GM18498 (cell line): Measurements from ENCODE around the gene DOC2A.

Source experiments
- ATAC-seq: cut with Tn5 transposase; IDR thresholded peaks from one replicate; pipeline ENCODE4 v1.9.1; 2021; ENCODE audit warnings: mild to moderate bottlenecking, moderate library complexity; ENCODE audit not compliant: unreplicated experiment

The DOC2A gene

GRCh38 chr16:30005341-30006094 lies 5.3 kb downstream of the DOC2A start:
- ATAC-seq, result no peak

- ATAC-seq, result no peak
Observed at GRCh38 chr16:30004811-30005242, 6.0 kb downstream of the DOC2A start.

GRCh38 chr16:30004424-30004776 lies 6.4 kb downstream of the DOC2A start:
- no peak for ATAC-seq

GRCh38 chr16:30003670-30004423 lies 7.0 kb downstream of the DOC2A start:
- no peak for ATAC-seq

GRCh38 chr16:30002614-30003346 lies 8.0 kb downstream of the DOC2A start:
- no peak for ATAC-seq

- no peak for ATAC-seq
Observed at GRCh38 chr16:30000735-30001631, 9.8 kb downstream of the DOC2A start.

- no peak for ATAC-seq
Observed at GRCh38 chr16:29999605-30000004, 11.2 kb downstream of the DOC2A start.

- no peak for ATAC-seq
Observed at GRCh38 chr16:29996766-29997250, 14.0 kb downstream of the DOC2A start.

- peak; percentile 91 for ATAC-seq
Observed at GRCh38 chr16:29995911-29996765, 14.7 kb downstream of the DOC2A start, which contains the start of gene INO80E. Gene INO80E, plus strand, starts transcription at chr16:29996241. Its CDS starts 70 bp downstream, at chr16:29996311.

- ATAC-seq, result peak; percentile 54
Observed at GRCh38 chr16:29995324-29995910, 15.4 kb downstream of the DOC2A start, which contains the start of gene HIRIP3. Gene HIRIP3, minus strand, starts transcription at chr16:29995617. Its CDS starts 12 bp downstream, at chr16:29995605.

GRCh38 chr16:29994600-29995323 lies 16.1 kb downstream of the DOC2A start:
- no peak for ATAC-seq

GRCh38 chr16:29993903-29994599 lies 16.8 kb downstream of the DOC2A start:
- no peak for ATAC-seq

- ATAC-seq, result no peak
Observed at GRCh38 chr16:29993191-29993902, 17.5 kb downstream of the DOC2A start.

- ATAC-seq, result no peak
Observed at GRCh38 chr16:29992344-29992967, 18.4 kb downstream of the DOC2A start.

GRCh38 chr16:29991571-29991904 lies 19.3 kb downstream of the DOC2A start:
- ATAC-seq, result no peak

- no peak for ATAC-seq
Observed at GRCh38 chr16:29990883-29991570, 19.8 kb downstream of the DOC2A start.
